Adrenal gland (tissue), 5 donors: ENCODE results near the gene NCBP2.

ENCODE experiments used
- CTCF ChIP-seq, 6 experiments: fragments of 450-650 bp in 4 of 6; fragments of 200-600 bp in 2 of 6; sonication (generic) in 1 of 6; IDR thresholded peaks; 1 replicate in 5 of 6; 2 replicates in 1 of 6; pipeline versions ENCODE4 v1.5.1 to v1.8.0; 2016 to 2021; ENCODE audit warnings: antibody characterized with exemption in 6 of 6, mild to moderate bottlenecking in 2 of 6, moderate library complexity in 1 of 6
- POLR2A ChIP-seq, 2 donors: fragments of 450-650 bp; IDR thresholded peaks; one replicate each; pipeline ENCODE4 v1.6.1; 2017; ENCODE audit warnings: antibody characterized with exemption in 2 of 2, mild to moderate bottlenecking in 2 of 2, moderate library complexity in 1 of 2
- donor health status: DM: no; HTN: no; CAD: no.

GRCh38 chr3:196916221-196916620, 26.1 kb downstream of the NCBP2 start:
- TF ChIP-seq CTCF (IDR thresholded peaks at IDR 0.05) (no peak), POLR2A (IDR thresholded peaks at IDR 0.05) (no peak)
